ENCODE results near the gene TCF23. TPM values are rescaled to one million over a fixed set of nuclear protein-coding genes. Genes with fewer than 3 reads are reported as not detected.

Gene TCF23
- total and polyA plus RNA-seq, 2 of the 4 experiments (the other 2 are of a cell fraction): not detected

- no peaks in the 10 kb centered on the region for H3K9me1 ChIP-seq (ENCODE audit: insufficient read depth, low read length)
- H3K9me3 ChIP-seq (ENCODE audit: control insufficient read depth, insufficient read depth, low read length): no peaks in the 10 kb centered on the region
- DNase-seq (no peak), ATAC-seq (ENCODE audit: low read depth) (no peak)
- TF ChIP-seq RFX5 (IDR thresholded peaks at IDR 0.05; ENCODE audit: low read depth, low read length) (no peak), CEBPB (IDR thresholded peaks at IDR 0.05; ENCODE audit: low read depth, low read length) (no peak), CHD1 (IDR thresholded peaks at IDR 0.05; ENCODE audit: low read depth, low read length) (no peak), NFE2L2 (IDR thresholded peaks at IDR 0.05; ENCODE audit: low read depth, low read length) (no peak), RCOR1 (IDR thresholded peaks at IDR 0.05; ENCODE audit: insufficient replicate concordance, low read length) (no peak), FOS (IDR thresholded peaks at IDR 0.05; ENCODE audit: low read depth, low read length) (no peak), USF2 (IDR thresholded peaks at IDR 0.05; ENCODE audit: low read depth, low read length) (no peak), SMC3 (IDR thresholded peaks at IDR 0.05; ENCODE audit: low read depth, low read length) (no peak), ELK1 (IDR thresholded peaks at IDR 0.05; ENCODE audit: borderline replicate concordance, low read depth, low read length) (no peak), MAZ (IDR thresholded peaks at IDR 0.05; ENCODE audit: borderline replicate concordance, low read depth, low read length) (no peak), RAD21 (IDR thresholded peaks at IDR 0.05; ENCODE audit: low read length) (no peak), MXI1 (IDR thresholded peaks at IDR 0.05; ENCODE audit: borderline replicate concordance, low read depth, low read length) (no peak), BHLHE40 (IDR thresholded peaks at IDR 0.05; ENCODE audit: low read depth, low read length) (no peak), CTCF (conservative IDR thresholded peaks at IDR 0.05; ENCODE audit: low read depth, low read length) (no peak), POLR2A (IDR thresholded peaks at IDR 0.05; ENCODE audit: low read depth, low read length) (no peak), MAFK (IDR thresholded peaks at IDR 0.05; ENCODE audit: low read depth, low read length) (no peak)
- H3K14ac ChIP-seq (replicated peaks; ENCODE audit: low read depth, low read length): no peak overlapping the region
- H3K18ac ChIP-seq (ENCODE audit: low read depth, low read length): no peak overlapping the region
- no peak overlapping the region for H3K4me3 ChIP-seq (ENCODE audit: insufficient read depth, low read depth, low read length)
- no peak overlapping the region for H4K91ac ChIP-seq (ENCODE audit: insufficient read depth, low read depth, low read length)
- dilution Hi-C loops (cut with HindIII; ENCODE audit: low sequenced_read_pairs, unreplicated experiment): no loop called here
- H3K79me1 ChIP-seq (ENCODE audit: low read depth in 1 of 2, low read length in 2 of 2): no peaks in the 10 kb centered on the region
- no peak overlapping the region for H2BK15ac ChIP-seq (ENCODE audit: low read depth, low read length)
- in situ Hi-C loops (cut with MboI; ENCODE audit: low sequenced_read_pairs): no loop called here
- no peak overlapping the region for H3K56ac ChIP-seq (ENCODE audit: extremely low read depth, insufficient read depth, low read length)
- H3K4ac ChIP-seq (ENCODE audit: low read depth, low read length): no peak overlapping the region
- H2BK20ac ChIP-seq (ENCODE audit: low read depth, low read length): no peak overlapping the region
- H2AK5ac ChIP-seq (ENCODE audit: low read depth, low read length): no peak overlapping the region
- H3K27ac ChIP-seq (ENCODE audit: insufficient read depth, low read length): no peak overlapping the region
- peaks cover 54% of the 10 kb centered on the region for H3K27me3 ChIP-seq (ENCODE audit: control insufficient read depth, insufficient read depth, low read length)
- H3K36me3 ChIP-seq (ENCODE audit: control insufficient read depth, insufficient read depth, low read length): no peaks in the 10 kb centered on the region
- POLR2A ChIA-PET (ENCODE audit: unreplicated experiment): no interaction called here
- H2AFZ ChIP-seq (replicated peaks; ENCODE audit: low read length, poor library complexity): no peak overlapping the region
- no peak overlapping the region for H3K4me2 ChIP-seq (ENCODE audit: low read depth, low read length)
- BruUV-seq (replicated peaks): no TSS peak
- H3K23ac ChIP-seq (ENCODE audit: low read depth, low read length): no peak overlapping the region
- no peak overlapping the region for H2BK120ac ChIP-seq (ENCODE audit: low read depth, low read length)
- intact Hi-C loops (cut with micrococcal nuclease): no loop called here
- H3K4me1 ChIP-seq (ENCODE audit: control insufficient read depth, insufficient read depth, low read length): no peaks in the 10 kb centered on the region
- 71% methylated on average over 4 of the region's 6 CpGs; no CpG with 5 or more reads in 1 of the 2 experiments for WGBS, 2 experiments (ENCODE audit: extremely low coverage in 2 of 2, insufficient read length in 1 of 2)
- peak overlapping the region; percentile 44 for H2AK9ac ChIP-seq (replicated peaks; ENCODE audit: low read depth, low read length, poor library complexity)
- no peak overlapping the region for H2BK5ac ChIP-seq (ENCODE audit: low read depth, low read length, poor library complexity, severe bottlenecking)
- CTCF ChIA-PET: interaction anchor here (0.6 to 0.7 kb wide), 2 partner anchors 20 to 75 kb away, joined by 3 read pairs; no protein-coding TSS in a partner anchor
- no peak overlapping the region for H3K9ac ChIP-seq (ENCODE audit: low read depth, low read length)
- H4K20me1 ChIP-seq (ENCODE audit: insufficient read depth, low read length): no peaks in the 10 kb centered on the region
- no peak overlapping the region for H4K5ac ChIP-seq (ENCODE audit: low read depth, low read length)
- no peak overlapping the region for H4K8ac ChIP-seq (ENCODE audit: low read depth in 2 of 2, low read length in 2 of 2)
These were observed 25.8 kb downstream of the TCF23 start for GRCh38 chr2:27174638-27175037.
